GM12878 (cell line): Measurements from ENCODE around the gene E2F1.

Experiments used
- ASH2L ChIP-seq: fragments of 300-600, 200-600 bp; sonication (generic); IDR thresholded peaks from 2 replicates; pipeline ENCODE4 v1.6.1; 2017; ENCODE audit warnings: low read depth, mild to moderate bottlenecking, borderline replicate concordance
- CEBPB ChIP-seq, 2 experiments: fragments of 150-350 bp in 1 of 2; IDR thresholded peaks; 2 replicates each; pipeline ENCODE4 v1.6.1; 2012 to 2014; ENCODE audit warnings: low read depth in 2 of 2, low read length in 2 of 2, borderline replicate concordance in 1 of 2, inconsistent platforms in 1 of 2
- GABPA ChIP-seq: IDR thresholded peaks from 2 replicates; pipeline ENCODE4 v1.6.1; 2014; ENCODE audit warnings: antibody characterized with exemption, low read depth, mild to moderate bottlenecking, inconsistent platforms
- JUND ChIP-seq: IDR thresholded peaks from 2 replicates; pipeline ENCODE4 v1.6.1; 2012; ENCODE audit warnings: low read depth, mild to moderate bottlenecking, low read length, improper control_type of control experiment, moderate library complexity
- POLR2A ChIP-seq: IDR thresholded peaks from 2 replicates; pipeline ENCODE4 v1.6.1; 2011; ENCODE audit warnings: low read depth, mild to moderate bottlenecking, low read length
- ZNF274 ChIP-seq: IDR thresholded peaks from one replicate; pipeline ENCODE4 v1.8.0; 2011; ENCODE audit not compliant: insufficient read length, insufficient read depth

GRCh38 chr20:33650111-33650752 lies 36.0 kb downstream of the E2F1 start:
- no peak for TF ChIP-seq POLR2A
- TF ChIP-seq ASH2L = no peak
- no peak for TF ChIP-seq JUND
- TF ChIP-seq ZNF274 = no peak
- TF ChIP-seq CEBPB (IDR thresholded peaks at IDR 0.05; ENCODE audit: borderline replicate concordance in 1 of 2, low read depth in 2 of 2, low read length in 2 of 2) = no peak
- TF ChIP-seq GABPA = no peak
